ENCODE results near the gene CCL17.
"Not testable (repeated sequence)": the region's sequence is repeated elsewhere in the genome, so short reads cannot be mapped to it uniquely, and the experiment has no call there.

Gene CCL17

DNA sequence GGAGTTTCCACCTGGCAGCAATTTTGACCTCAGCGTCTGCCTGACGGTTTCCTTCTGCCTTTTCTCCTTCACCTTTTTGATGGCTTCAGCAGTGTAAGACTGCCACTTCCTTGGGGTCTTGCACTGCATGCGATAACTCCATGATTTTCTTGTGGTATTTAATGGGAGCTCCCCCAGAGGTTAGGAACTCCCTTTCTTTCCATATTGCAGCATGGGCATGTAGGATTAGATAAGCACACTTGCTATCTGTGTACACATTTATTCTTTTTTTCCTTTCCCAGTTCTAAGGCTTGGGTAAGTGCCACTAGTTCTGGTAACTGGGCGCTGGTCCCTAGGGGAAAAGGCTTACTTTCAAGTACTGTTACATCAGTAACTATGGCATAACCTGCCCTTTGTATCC is 7.1 kb upstream of the CCL17 start:
- not testable (repeated sequence) for H3K9me3 ChIP-seq (ENCODE audit: control insufficient read depth, insufficient read depth, low read length); H3K4me3 ChIP-seq (ENCODE audit: low read length); H3K27me3 ChIP-seq (ENCODE audit: control insufficient read depth, insufficient read depth, low read length); DNase-seq (ENCODE audit: low read depth, low spot score); H3K27ac ChIP-seq (ENCODE audit: low read length); H3K36me3 ChIP-seq (ENCODE audit: control insufficient read depth, insufficient read depth, low read length); H3K4me1 ChIP-seq (ENCODE audit: control insufficient read depth, insufficient read depth, low read length)
- no CpG with 5 or more reads among the region's 4 CpGs for WGBS (ENCODE audit: insufficient coverage, insufficient read length)

DNA sequence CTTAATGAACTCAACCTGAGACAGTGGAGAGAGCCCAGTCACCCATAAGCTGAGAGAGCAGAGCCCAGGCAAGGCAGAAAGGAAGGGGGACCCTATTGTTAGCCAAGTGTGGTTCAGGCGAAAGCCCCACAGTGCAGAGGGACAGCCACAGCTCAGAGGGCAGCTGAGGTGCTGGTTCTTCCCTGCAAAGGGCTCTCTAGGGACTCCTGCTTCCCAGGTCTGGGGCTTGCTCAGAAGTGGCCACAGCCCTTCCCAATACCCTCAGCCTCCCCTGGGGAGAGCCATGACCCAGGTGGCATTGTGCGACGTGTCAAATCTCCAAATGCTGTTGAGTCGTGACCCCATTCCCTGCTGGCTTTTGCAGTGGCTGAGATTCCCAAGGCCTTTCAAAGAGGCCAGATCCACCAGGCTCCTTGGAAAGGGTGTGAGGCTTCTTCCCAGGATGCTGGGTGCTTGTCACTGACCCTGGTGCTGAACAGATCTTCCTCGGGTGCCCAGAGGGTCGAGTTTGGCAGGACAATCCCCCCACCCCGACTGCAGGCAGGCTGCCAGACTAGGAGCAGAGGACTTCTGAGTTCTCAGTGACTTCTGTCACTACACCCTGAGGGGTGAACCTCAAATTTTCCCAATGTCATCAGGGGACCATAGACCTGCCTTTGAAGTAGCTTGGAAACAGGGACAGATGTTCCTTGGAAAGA is 2.5 kb upstream of the CCL17 start:
- no CpG with 5 or more reads among the region's 7 CpGs for WGBS (ENCODE audit: insufficient coverage, insufficient read length)
- no peaks in the 10 kb centered on the region for H3K4me1 ChIP-seq (ENCODE audit: control insufficient read depth, insufficient read depth, low read length)
- H3K36me3 ChIP-seq (ENCODE audit: control insufficient read depth, insufficient read depth, low read length): no peaks in the 10 kb centered on the region; the same call in 1 of the 2 replicates
- no peak overlapping the region for H3K27ac ChIP-seq (ENCODE audit: low read length)
- H3K9me3 ChIP-seq (ENCODE audit: control insufficient read depth, insufficient read depth, low read length): no peaks in the 10 kb centered on the region
- no peak overlapping the region for H3K4me3 ChIP-seq (ENCODE audit: low read length)
- no peak for DNase-seq (ENCODE audit: low read depth, low spot score)
- H3K27me3 ChIP-seq (ENCODE audit: control insufficient read depth, insufficient read depth, low read length): no peaks in the 10 kb centered on the region

DNA sequence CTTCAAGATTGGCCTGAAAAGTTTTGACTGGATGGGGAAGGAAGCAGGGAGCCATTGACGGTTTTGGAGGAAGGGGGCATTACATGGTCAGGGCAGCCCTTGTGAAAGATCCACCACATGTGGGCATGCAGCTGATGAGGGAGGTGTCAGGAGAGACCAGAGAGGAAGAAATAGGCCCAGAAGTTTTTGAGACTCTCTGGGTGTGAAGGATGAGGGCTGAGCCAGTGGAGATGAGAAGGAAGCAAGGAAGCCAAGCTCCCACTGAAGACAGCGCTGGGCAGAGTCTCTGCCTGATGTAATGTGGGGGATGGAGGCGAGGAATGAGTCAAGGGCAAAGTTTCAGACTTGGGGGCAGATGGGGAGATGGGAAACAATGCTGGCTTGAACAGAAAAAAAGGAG is 530 bp downstream of the CCL17 start:
- Histone ChIP-seq H3K9me3 (ENCODE audit: control insufficient read depth, insufficient read depth, low read length) (no peaks in the 10 kb centered on the region), H3K4me3 (ENCODE audit: low read length) (no peak overlapping the region), H3K27me3 (ENCODE audit: control insufficient read depth, insufficient read depth, low read length) (no peaks in the 10 kb centered on the region), H3K4me1 (ENCODE audit: control insufficient read depth, insufficient read depth, low read length) (0 out of 2 replicates have a peak, but pooled peaks cover 1% of the 10 kb centered on the region), H3K27ac (ENCODE audit: low read length) (no peak overlapping the region), H3K36me3 (ENCODE audit: control insufficient read depth, insufficient read depth, low read length) (no peaks in the 10 kb centered on the region; the same call in 1 of the 2 replicates)
- no CpG with 5 or more reads among the region's 3 CpGs for WGBS (ENCODE audit: insufficient coverage, insufficient read length)
- DNase-seq (ENCODE audit: low read depth, low spot score): no peak

DNA sequence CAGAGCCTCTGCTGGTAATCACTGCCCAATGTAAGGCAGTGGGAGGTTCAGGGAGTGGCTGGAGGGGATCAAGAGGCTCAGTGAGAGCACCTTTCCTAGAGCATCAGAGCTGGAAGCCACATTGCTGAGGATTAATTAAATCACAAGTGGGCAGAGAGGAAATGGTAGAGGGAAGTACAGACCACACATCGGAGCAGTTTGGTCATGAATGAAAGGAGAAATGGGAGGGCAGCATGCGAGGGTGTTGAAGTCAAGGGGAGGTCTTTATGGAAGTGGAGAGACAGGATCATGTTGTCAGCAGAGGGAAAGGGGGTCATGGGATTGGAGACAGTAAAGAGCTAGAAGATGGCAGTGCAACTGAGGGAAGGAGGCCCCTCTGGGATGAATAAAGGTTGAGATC is 2.3 kb downstream of the CCL17 start:
- no CpG with 5 or more reads among the region's 2 CpGs for WGBS (ENCODE audit: insufficient coverage, insufficient read length)
- Histone ChIP-seq H3K4me3 (ENCODE audit: low read length) (no peak overlapping the region), H3K36me3 (ENCODE audit: control insufficient read depth, insufficient read depth, low read length) (no peaks in the 10 kb centered on the region; the same call in 1 of the 2 replicates), H3K4me1 (ENCODE audit: control insufficient read depth, insufficient read depth, low read length) (peaks cover 2% of the 10 kb centered on the region; the same call in 1 of the 2 replicates), H3K9me3 (ENCODE audit: control insufficient read depth, insufficient read depth, low read length) (no peaks in the 10 kb centered on the region), H3K27ac (ENCODE audit: low read length) (no peak overlapping the region), H3K27me3 (ENCODE audit: control insufficient read depth, insufficient read depth, low read length) (no peaks in the 10 kb centered on the region)
- DNase-seq (ENCODE audit: low read depth, low spot score): no peak

DNA sequence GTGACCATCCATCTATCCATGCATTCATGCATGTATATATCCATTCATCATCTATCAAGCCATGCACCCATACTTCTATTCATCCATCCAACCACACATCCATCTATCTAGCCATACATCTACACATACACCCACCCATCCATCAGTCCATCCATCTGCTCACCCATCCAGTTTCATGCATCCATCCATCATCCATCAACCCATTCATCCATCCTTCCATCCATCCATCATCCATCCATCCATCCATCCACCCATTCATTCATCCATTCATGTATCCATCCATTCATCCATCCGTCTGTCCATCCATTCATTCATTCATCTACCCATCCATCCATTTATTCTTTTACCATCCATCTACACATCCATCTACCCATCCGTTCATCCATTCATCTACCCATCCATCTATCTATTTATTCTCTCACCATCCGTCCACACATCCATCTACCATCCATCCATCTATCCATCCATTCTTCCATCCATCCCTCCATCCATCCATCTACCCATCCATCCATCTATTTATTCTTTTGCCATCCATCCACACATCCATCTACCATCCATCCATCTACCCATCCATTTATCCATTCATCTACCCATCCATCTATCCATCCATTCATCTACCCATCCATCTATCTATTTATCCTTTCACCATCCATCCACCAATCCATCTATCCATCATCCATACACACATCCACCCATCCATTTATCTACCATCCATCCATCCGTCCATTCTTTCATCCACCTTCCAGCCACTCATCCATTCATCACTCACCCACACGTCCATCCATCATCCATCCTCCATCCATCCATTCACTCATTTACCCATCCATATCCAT is 3.2 kb downstream of the CCL17 start:
- H3K36me3 ChIP-seq (ENCODE audit: control insufficient read depth, insufficient read depth, low read length): no peaks in the 10 kb centered on the region; the same call in 1 of the 2 replicates
- H3K4me3 ChIP-seq (ENCODE audit: low read length): no peak overlapping the region
- over 99% methylated on average over 5 of the region's 5 CpGs for whole genome bisulfite sequencing (ENCODE audit: insufficient coverage, insufficient read length)
- no peak overlapping the region for H3K27ac ChIP-seq (ENCODE audit: low read length)
- H3K9me3 ChIP-seq (ENCODE audit: control insufficient read depth, insufficient read depth, low read length): no peaks in the 10 kb centered on the region
- no peaks in the 10 kb centered on the region for H3K27me3 ChIP-seq (ENCODE audit: control insufficient read depth, insufficient read depth, low read length)
- H3K4me1 ChIP-seq (ENCODE audit: control insufficient read depth, insufficient read depth, low read length): peaks cover 2% of the 10 kb centered on the region; the same call in 1 of the 2 replicates
- DNase-seq (ENCODE audit: low read depth, low spot score): no peak

DNA sequence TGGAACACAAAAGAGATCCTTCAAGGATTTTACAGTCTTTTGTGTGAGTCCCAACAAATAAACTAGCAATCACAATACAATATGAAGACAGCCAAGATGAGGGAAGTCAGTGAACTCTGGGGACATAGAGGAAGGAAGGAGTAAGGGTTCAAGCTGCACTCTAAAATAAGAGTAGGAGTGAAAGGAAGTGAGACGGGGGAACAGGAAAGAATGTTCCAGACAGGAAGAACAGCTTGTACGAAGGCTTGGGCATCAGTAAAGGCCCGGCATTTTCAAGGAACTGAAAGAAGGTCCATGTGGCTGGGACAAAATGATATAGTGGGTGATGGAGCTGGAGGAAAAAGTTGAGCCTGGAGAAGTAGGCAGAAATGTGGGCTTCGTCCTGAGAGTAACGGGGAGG is 4.5 kb downstream of the CCL17 start:
- no peak for DNase-seq (ENCODE audit: low read depth, low spot score)
- H3K4me3 ChIP-seq (ENCODE audit: low read length): no peak overlapping the region
- no peaks in the 10 kb centered on the region for H3K9me3 ChIP-seq (ENCODE audit: control insufficient read depth, insufficient read depth, low read length)
- no CpG with 5 or more reads among the region's 5 CpGs for WGBS (ENCODE audit: insufficient coverage, insufficient read length)
- peaks cover 2% of the 10 kb centered on the region; the same call in 1 of the 2 replicates for H3K4me1 ChIP-seq (ENCODE audit: control insufficient read depth, insufficient read depth, low read length)
- no peak overlapping the region for H3K27ac ChIP-seq (ENCODE audit: low read length)
- no peaks in the 10 kb centered on the region for H3K27me3 ChIP-seq (ENCODE audit: control insufficient read depth, insufficient read depth, low read length)
- no peaks in the 10 kb centered on the region; the same call in 1 of the 2 replicates for H3K36me3 ChIP-seq (ENCODE audit: control insufficient read depth, insufficient read depth, low read length)

DNA sequence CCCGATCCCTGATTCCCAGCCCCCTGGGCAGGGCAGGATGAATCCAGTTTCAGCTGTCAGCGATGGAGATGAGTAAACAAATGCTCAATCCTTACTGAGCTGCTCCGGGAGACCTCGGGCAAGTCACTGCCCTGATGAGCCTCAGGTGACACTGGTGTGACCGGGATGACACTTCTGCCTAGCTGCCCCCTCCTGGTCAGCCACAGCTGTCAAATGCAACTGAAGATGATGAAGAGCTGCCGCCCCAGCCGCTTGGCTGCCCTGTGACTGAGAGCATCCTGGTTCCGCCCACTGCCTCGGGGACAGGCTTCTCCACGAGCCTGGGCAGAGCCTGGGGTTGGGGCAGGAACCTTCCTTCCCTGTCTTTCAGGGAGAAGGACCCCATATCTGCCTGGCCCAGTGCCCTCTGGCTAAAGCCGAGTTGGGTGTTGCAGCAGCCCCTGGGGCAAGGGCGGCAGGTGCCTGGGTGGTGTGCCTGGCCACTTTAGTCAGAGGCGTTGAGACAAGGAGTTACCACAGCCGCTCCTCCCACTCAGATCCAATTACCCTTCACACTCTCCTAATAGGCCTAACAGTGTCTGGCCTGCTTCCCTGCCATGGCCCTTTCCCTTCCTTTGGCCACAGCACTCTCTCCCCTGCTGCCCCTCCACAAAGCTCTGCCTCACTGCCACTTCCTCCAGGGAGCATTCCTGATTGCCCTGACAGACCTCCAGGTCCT is 5.5 kb downstream of the CCL17 start:
- H3K27ac ChIP-seq (ENCODE audit: low read length): no peak overlapping the region
- no CpG with 5 or more reads among the region's 14 CpGs for WGBS (ENCODE audit: insufficient coverage, insufficient read length)
- H3K27me3 ChIP-seq (ENCODE audit: control insufficient read depth, insufficient read depth, low read length): no peaks in the 10 kb centered on the region
- H3K36me3 ChIP-seq (ENCODE audit: control insufficient read depth, insufficient read depth, low read length): no peaks in the 10 kb centered on the region; the same call in 1 of the 2 replicates
- DNase-seq (ENCODE audit: low read depth, low spot score): no peak
- H3K4me3 ChIP-seq (ENCODE audit: low read length): no peak overlapping the region
- H3K9me3 ChIP-seq (ENCODE audit: control insufficient read depth, insufficient read depth, low read length): no peaks in the 10 kb centered on the region
- H3K4me1 ChIP-seq (ENCODE audit: control insufficient read depth, insufficient read depth, low read length): peaks cover 2% of the 10 kb centered on the region; the same call in 1 of the 2 replicates

DNA sequence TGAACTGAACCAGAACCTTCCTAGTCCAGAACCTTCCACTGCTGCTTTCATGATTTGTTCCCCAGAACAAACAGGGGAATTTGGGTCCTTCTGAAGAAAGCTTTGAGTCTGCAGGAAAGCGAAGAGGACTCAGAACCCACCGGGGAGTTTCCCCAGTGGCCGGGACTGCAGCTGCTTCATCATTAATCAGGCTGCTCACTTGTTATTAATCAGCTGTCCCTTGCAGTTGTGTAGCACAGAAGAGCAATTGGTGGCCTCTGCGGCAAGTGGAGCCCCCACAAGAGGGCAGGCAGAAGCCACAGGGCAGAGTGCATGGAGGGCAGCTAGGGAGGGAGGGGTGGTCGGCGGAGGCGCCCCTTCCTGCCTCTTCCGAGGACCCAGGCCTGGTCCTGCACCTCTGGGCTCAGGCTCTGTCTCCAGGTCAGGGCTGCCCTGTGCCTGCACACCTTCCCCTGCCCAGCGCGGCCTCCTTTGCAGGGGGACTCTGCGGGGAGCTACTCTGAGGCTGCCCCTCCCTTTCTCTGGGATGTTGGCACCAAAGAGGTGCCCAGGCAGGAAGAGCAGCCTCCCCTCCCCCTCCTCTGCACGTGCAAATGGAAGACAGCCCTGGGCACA is 6.9 kb downstream of the CCL17 start:
- WGBS (ENCODE audit: insufficient coverage, insufficient read length): no CpG with 5 or more reads among the region's 12 CpGs
- Histone ChIP-seq H3K27me3 (ENCODE audit: control insufficient read depth, insufficient read depth, low read length) (no peaks in the 10 kb centered on the region), H3K4me1 (ENCODE audit: control insufficient read depth, insufficient read depth, low read length) (peaks cover 2% of the 10 kb centered on the region), H3K9me3 (ENCODE audit: control insufficient read depth, insufficient read depth, low read length) (no peaks in the 10 kb centered on the region), H3K27ac (ENCODE audit: low read length) (no peak overlapping the region), H3K4me3 (ENCODE audit: low read length) (no peak overlapping the region), H3K36me3 (ENCODE audit: control insufficient read depth, insufficient read depth, low read length) (no peaks in the 10 kb centered on the region)
- no peak for DNase-seq (ENCODE audit: low read depth, low spot score)

DNA sequence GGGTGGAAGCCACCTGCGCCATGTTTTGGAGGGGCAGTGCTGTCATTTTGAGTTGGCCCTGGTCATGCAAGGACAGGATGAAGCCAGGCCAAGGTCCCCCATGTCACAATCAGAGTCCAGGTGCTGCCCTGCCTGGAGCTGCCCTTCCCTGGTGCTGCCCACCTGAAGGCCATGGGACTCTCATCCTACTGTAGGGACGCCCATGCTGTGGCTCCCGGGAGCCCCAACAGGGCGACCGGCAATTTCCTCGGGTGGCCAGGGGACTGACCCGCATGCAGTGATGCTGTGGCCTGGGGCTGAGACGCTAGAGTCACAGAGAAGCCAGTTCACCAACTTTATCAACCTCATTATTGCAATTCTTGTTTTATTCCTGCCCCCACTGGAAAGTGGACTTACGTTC is 8.0 kb downstream of the CCL17 start:
- H3K4me3 ChIP-seq (ENCODE audit: low read length): no peak overlapping the region
- H3K9me3 ChIP-seq (ENCODE audit: control insufficient read depth, insufficient read depth, low read length): no peaks in the 10 kb centered on the region
- no peaks in the 10 kb centered on the region for H3K27me3 ChIP-seq (ENCODE audit: control insufficient read depth, insufficient read depth, low read length)
- DNase-seq (ENCODE audit: low read depth, low spot score): no peak
- no CpG with 5 or more reads among the region's 9 CpGs for WGBS (ENCODE audit: insufficient coverage, insufficient read length)
- no peaks in the 10 kb centered on the region for H3K36me3 ChIP-seq (ENCODE audit: control insufficient read depth, insufficient read depth, low read length)
- no peak overlapping the region for H3K27ac ChIP-seq (ENCODE audit: low read length)
- peaks cover 2% of the 10 kb centered on the region for H3K4me1 ChIP-seq (ENCODE audit: control insufficient read depth, insufficient read depth, low read length)

DNA sequence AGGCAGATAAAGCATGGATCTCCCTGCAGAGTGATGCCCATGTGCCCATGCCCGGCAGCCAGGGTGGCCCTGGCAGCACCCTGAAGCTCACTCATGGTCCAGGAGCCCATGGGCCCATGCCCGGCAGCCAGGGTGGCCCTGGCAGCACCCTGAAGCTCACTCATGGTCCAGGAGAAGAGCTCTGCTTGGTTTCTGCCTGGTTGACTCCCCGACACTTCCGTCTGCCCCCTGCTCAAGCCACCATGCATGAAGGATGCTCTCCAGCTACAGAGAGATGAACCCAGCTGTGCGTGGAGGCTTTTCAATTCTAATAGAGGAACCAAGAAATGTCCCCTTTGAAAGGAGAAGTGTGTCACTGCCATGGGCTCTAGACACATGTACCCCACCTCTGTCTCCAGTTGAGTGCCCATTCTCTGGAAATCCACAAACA is 8.7 kb downstream of the CCL17 start:
- H3K27ac ChIP-seq (ENCODE audit: low read length): no peak overlapping the region
- H3K4me3 ChIP-seq (ENCODE audit: low read length): no peak overlapping the region
- no peaks in the 10 kb centered on the region for H3K36me3 ChIP-seq (ENCODE audit: control insufficient read depth, insufficient read depth, low read length)
- WGBS (ENCODE audit: insufficient coverage, insufficient read length): no CpG with 5 or more reads among the region's 5 CpGs
- H3K9me3 ChIP-seq (ENCODE audit: control insufficient read depth, insufficient read depth, low read length): no peaks in the 10 kb centered on the region
- H3K4me1 ChIP-seq (ENCODE audit: control insufficient read depth, insufficient read depth, low read length): peaks cover 2% of the 10 kb centered on the region
- H3K27me3 ChIP-seq (ENCODE audit: control insufficient read depth, insufficient read depth, low read length): no peaks in the 10 kb centered on the region
- DNase-seq (ENCODE audit: low read depth, low spot score): no peak

Data from iPS DF 6.9 (cell line).